ENCODE data around the gene ZNF654. TPM values are rescaled to one million over a fixed set of nuclear protein-coding genes. Genes with fewer than 3 reads are reported as not detected.

ZNF654 gene
- total RNA-seq, 2 experiments from 2014 or later, result 6.5 to 7.6 TPM

DNA sequence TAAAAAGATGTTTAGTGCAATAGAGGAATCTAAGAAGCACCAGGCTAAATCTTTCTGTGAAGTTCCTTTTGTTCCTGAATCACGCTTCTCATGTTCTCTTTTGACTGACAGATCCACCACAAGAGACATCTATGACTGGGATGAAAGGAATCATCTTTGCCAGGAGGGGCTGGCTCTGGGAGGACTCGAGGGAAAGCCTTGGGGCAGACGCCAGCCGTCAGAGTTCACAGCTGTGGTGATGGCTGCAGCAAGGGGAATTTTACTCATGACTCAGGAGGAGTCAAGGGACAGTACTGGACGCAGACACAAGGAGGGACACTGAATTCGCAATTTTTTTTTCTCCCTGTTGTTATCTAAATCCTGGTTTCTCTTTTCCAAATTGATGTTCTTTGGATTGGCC, 129.4 kb downstream of the ZNF654 start:
- Mint-ChIP-seq H3K36me3 (ENCODE audit: low read depth) (peaks cover 10% of the 10 kb centered on the region), H3K4me3 (no peak overlapping the region), H3K9me3 (peaks cover 13% of the 10 kb centered on the region), H3K27ac (no peak overlapping the region), H3K27me3 (no peaks in the 10 kb centered on the region), H3K4me1 (ENCODE audit: low read depth) (no peaks in the 10 kb centered on the region)
- no peaks in the 10 kb centered on the region for H3K36me3 ChIP-seq (ENCODE audit: insufficient read depth, low read length)
- ATAC-seq (ENCODE audit: poor library complexity) (no peak), DNase-seq (no peak)
- H3K9me3 ChIP-seq (ENCODE audit: control insufficient read depth in 1 of 2, insufficient read depth in 1 of 2, low read length in 2 of 2), result no peaks in the 10 kb centered on the region
- TF ChIP-seq, protein P1, sequence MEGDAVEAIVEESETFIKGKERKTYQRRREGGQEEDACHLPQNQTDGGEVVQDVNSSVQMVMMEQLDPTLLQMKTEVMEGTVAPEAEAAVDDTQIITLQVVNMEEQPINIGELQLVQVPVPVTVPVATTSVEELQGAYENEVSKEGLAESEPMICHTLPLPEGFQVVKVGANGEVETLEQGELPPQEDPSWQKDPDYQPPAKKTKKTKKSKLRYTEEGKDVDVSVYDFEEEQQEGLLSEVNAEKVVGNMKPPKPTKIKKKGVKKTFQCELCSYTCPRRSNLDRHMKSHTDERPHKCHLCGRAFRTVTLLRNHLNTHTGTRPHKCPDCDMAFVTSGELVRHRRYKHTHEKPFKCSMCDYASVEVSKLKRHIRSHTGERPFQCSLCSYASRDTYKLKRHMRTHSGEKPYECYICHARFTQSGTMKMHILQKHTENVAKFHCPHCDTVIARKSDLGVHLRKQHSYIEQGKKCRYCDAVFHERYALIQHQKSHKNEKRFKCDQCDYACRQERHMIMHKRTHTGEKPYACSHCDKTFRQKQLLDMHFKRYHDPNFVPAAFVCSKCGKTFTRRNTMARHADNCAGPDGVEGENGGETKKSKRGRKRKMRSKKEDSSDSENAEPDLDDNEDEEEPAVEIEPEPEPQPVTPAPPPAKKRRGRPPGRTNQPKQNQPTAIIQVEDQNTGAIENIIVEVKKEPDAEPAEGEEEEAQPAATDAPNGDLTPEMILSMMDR (IDR thresholded peaks at IDR 0.05), result no peak
- H3K4me3 ChIP-seq (ENCODE audit: low read length), result no peak overlapping the region
- H3K27me3 ChIP-seq (ENCODE audit: control insufficient read depth in 1 of 2, insufficient read depth in 2 of 2, low read length in 2 of 2), result no peaks in the 10 kb centered on the region
- intact Hi-C loops (cut with DNase I, micrococcal nuclease), result no loop called here
- ChIA-PET POLR2A (no interaction called here), CTCF (no interaction called here)
- no peak overlapping the region for H3K27ac ChIP-seq (ENCODE audit: low read depth in 1 of 2, low read length in 2 of 2)
- no peaks in the 10 kb centered on the region for H3K4me1 ChIP-seq (ENCODE audit: insufficient read depth, low read length)

DNA sequence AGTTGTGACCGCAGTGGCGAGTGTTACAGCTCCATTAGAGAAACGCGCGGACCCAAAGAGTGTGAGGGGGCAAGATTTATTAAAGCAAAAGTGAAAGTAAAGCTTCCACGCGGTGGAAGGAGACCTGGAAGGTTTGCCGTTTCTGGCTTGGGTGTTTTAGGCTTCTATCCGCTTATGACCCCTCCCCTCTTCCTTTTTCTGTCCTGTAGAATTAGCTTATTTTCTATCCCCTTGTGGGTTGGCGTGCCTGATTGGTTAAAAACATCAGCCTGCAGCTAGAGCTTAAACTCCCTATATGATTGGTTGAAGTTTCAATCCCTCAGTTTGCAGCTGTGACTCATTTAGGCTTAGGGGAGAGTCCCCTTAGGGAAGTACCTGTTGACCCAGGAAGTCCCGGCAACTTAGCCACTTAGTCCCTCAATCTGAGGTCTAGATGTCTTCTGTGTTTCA, 130.3 kb downstream of the ZNF654 start:
- H3K36me3 Mint-ChIP-seq (ENCODE audit: low read depth), result peaks cover 8% of the 10 kb centered on the region
- ATAC-seq (ENCODE audit: poor library complexity) (no peak), DNase-seq (no peak)
- H3K27me3 ChIP-seq (ENCODE audit: control insufficient read depth in 1 of 2, insufficient read depth in 2 of 2, low read length in 2 of 2), result no peaks in the 10 kb centered on the region
- peaks cover 11% of the 10 kb centered on the region for H3K9me3 Mint-ChIP-seq
- H3K36me3 ChIP-seq (ENCODE audit: insufficient read depth, low read length), result no peaks in the 10 kb centered on the region
- H3K4me1 Mint-ChIP-seq (ENCODE audit: low read depth), result no peaks in the 10 kb centered on the region
- no peaks in the 10 kb centered on the region for H3K27me3 Mint-ChIP-seq
- TF ChIP-seq, protein P1 (IDR thresholded peaks at IDR 0.05), result no peak
- ChIA-PET CTCF (no interaction called here), POLR2A (no interaction called here)
- H3K27ac ChIP-seq (ENCODE audit: low read depth in 1 of 2, low read length in 2 of 2), result no peak overlapping the region
- intact Hi-C loops (cut with DNase I, micrococcal nuclease), result no loop called here
- no peaks in the 10 kb centered on the region for H3K9me3 ChIP-seq (ENCODE audit: control insufficient read depth in 1 of 2, insufficient read depth in 1 of 2, low read length in 2 of 2)
- H3K27ac Mint-ChIP-seq, result no peak overlapping the region
- no peaks in the 10 kb centered on the region for H3K4me1 ChIP-seq (ENCODE audit: insufficient read depth, low read length)
- no peak overlapping the region for H3K4me3 Mint-ChIP-seq
- H3K4me3 ChIP-seq (ENCODE audit: low read length), result no peak overlapping the region

DNA sequence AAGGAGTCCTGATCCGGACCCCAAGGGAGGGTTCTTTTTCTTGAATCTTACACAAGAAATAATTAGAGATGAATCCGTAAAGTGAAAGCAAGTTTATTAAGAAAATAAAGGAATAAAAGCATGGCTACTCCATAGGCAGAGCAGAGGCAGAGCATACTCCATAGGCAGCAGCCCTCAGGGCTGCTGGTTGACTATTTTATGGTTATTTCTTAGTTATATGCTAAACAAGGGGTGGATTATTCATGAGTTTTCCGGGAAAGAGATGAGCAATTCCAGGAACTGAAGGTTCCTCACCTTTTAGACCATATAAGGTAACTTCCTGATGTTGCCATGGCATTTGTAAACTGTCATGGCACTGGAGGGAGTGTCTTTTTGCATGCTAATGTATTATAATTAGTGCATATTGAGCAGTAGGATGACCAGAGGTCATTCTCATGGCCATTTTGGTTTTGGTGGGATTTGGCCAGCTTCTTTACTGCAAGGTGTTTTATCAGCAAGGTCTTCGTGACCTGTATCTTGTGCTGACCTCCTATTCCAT, 132.9 kb downstream of the ZNF654 start:
- POLR2A ChIA-PET, result no interaction called here
- H3K36me3 Mint-ChIP-seq (ENCODE audit: low read depth), result no peaks in the 10 kb centered on the region

More for the DNA sequence above, 132.9 kb downstream of the ZNF654 start:
- Mint-ChIP-seq H3K4me3 (no peak overlapping the region), H3K27me3 (peaks cover 8% of the 10 kb centered on the region), H3K9me3 (peaks cover 5% of the 10 kb centered on the region), H3K4me1 (ENCODE audit: low read depth) (no peaks in the 10 kb centered on the region), H3K27ac (no peak overlapping the region)
- DNase-seq, result no peak
- Histone ChIP-seq H3K36me3 (ENCODE audit: insufficient read depth, low read length) (no peaks in the 10 kb centered on the region), H3K27me3 (ENCODE audit: control insufficient read depth in 1 of 2, insufficient read depth in 2 of 2, low read length in 2 of 2) (no peaks in the 10 kb centered on the region), H3K27ac (ENCODE audit: low read depth in 1 of 2, low read length in 2 of 2) (no peak overlapping the region), H3K4me1 (ENCODE audit: insufficient read depth, low read length) (no peaks in the 10 kb centered on the region), H3K9me3 (ENCODE audit: control insufficient read depth in 1 of 2, insufficient read depth in 1 of 2, low read length in 2 of 2) (no peaks in the 10 kb centered on the region), H3K4me3 (ENCODE audit: low read length) (no peak overlapping the region)
- no peak for ATAC-seq (ENCODE audit: poor library complexity)
- intact Hi-C loops (cut with DNase I, micrococcal nuclease), result no loop called here
- CTCF ChIA-PET, result no interaction called here
- TF ChIP-seq, protein P1 (IDR thresholded peaks at IDR 0.05), result no peak
